WTC11 (cell line): Measurements from ENCODE around the gene SPACDR. TPM values are rescaled to one million over a fixed set of nuclear protein-coding genes. Genes with fewer than 3 reads are reported as not detected.
"Not testable (repeated sequence)": the region's sequence is repeated elsewhere in the genome, so short reads cannot be mapped to it uniquely, and the experiment has no call there.

ENCODE experiments used
- ATAC-seq: fragments of 200-7000 bp; cut with Tn5 transposase; 2 replicates; pipeline ENCODE4 v1.10.0; 2021; ENCODE audit warnings: mild to moderate bottlenecking, moderate library complexity
- CTCF ChIA-PET: fragments of 300-600 bp; sonication (Branson Sonifier 250); formaldehyde crosslinking; loops from one replicate; lab custom pipeline; 2021; ENCODE audit warnings: antibody characterized with exemption; lab: Charles Lee
- POLR2A ChIA-PET: fragments of 350-600 bp; sonication (Branson Sonifier 250); formaldehyde crosslinking; loops from one replicate; lab custom pipeline; 2021; ENCODE audit warnings: antibody characterized with exemption; lab: Charles Lee
- DNase-seq: peaks from one replicate; pipeline ENCODE4 v3.0.0; 2021; ENCODE audit warnings: low spot score
- H3K27ac Mint-ChIP-seq: 2 replicates; pipeline ENCODE4 v1.8.0; 2021; ENCODE audit warnings: mixed read lengths
- H3K27me3 Mint-ChIP-seq: 2 replicates; pipeline ENCODE4 v1.8.0; 2021; ENCODE audit warnings: low read depth, mild to moderate bottlenecking, moderate library complexity, mixed read lengths
- H3K36me3 Mint-ChIP-seq: 2 replicates; pipeline ENCODE4 v1.8.0; 2021; ENCODE audit warnings: mixed read lengths
- H3K4me1 Mint-ChIP-seq: 2 replicates; pipeline ENCODE4 v1.8.0; 2022; ENCODE audit warnings: mixed read lengths
- H3K4me3 Mint-ChIP-seq: 2 replicates; pipeline ENCODE4 v1.8.0; 2021; ENCODE audit warnings: mild to moderate bottlenecking, moderate library complexity, mixed read lengths
- H3K9me3 Mint-ChIP-seq: 2 replicates; pipeline ENCODE4 v1.8.0; 2021; ENCODE audit warnings: mixed read lengths
- ATF6 ChIP-seq: sonication (generic); formaldehyde crosslinking; IDR thresholded peaks from 2 replicates; pipeline ENCODE4 v1.8.1; 2023; ENCODE audit warnings: mild to moderate bottlenecking, missing genetic modification reagents
- CREM ChIP-seq: sonication (generic); formaldehyde crosslinking; IDR thresholded peaks from 2 replicates; pipeline ENCODE4 v1.8.1; 2022; ENCODE audit warnings: mild to moderate bottlenecking, missing genetic modification reagents, moderate library complexity
- E2F5 ChIP-seq: sonication (generic); formaldehyde crosslinking; IDR thresholded peaks from 2 replicates; pipeline ENCODE4 v1.8.1; 2022; ENCODE audit warnings: mild to moderate bottlenecking, moderate library complexity, missing genetic modification reagents
- GTF2I ChIP-seq: fragments of 250-450 bp; sonication (Bioruptor Pico); conservative IDR thresholded peaks from 2 replicates; pipeline ENCODE4 v1.4.0; 2021; ENCODE audit warnings: mild to moderate bottlenecking
- MXD4 ChIP-seq: fragments of 250-450 bp; sonication (Bioruptor Pico); IDR thresholded peaks from 2 replicates; pipeline ENCODE4 v1.8.0; 2021; ENCODE audit warnings: mild to moderate bottlenecking, moderate library complexity, borderline replicate concordance
- MYBL2 ChIP-seq: sonication (generic); formaldehyde crosslinking; IDR thresholded peaks from 2 replicates; pipeline ENCODE4 v1.8.1; 2023; ENCODE audit warnings: mild to moderate bottlenecking, moderate library complexity, missing genetic modification reagents
- NR3C1 ChIP-seq: sonication (generic); formaldehyde crosslinking; conservative IDR thresholded peaks from 2 replicates; pipeline ENCODE4 v1.8.1; 2023; ENCODE audit warnings: low read depth, mild to moderate bottlenecking, missing genetic modification reagents
- TCF7 ChIP-seq: sonication (generic); formaldehyde crosslinking; IDR thresholded peaks from 2 replicates; pipeline ENCODE4 v1.8.0; 2022; ENCODE audit warnings: mild to moderate bottlenecking, low read depth, missing genetic modification reagents, moderate library complexity
- TEAD1 ChIP-seq: sonication (generic); formaldehyde crosslinking; IDR thresholded peaks from 2 replicates; pipeline ENCODE4 v1.8.0; 2022; ENCODE audit warnings: mild to moderate bottlenecking, missing genetic modification reagents
- ZNF121 ChIP-seq: sonication (generic); formaldehyde crosslinking; IDR thresholded peaks from 2 replicates; pipeline ENCODE4 v1.8.0; 2023; ENCODE audit warnings: missing genetic modification reagents
- ZNF138 ChIP-seq: sonication (generic); formaldehyde crosslinking; conservative IDR thresholded peaks from 2 replicates; pipeline ENCODE4 v1.8.1; 2022; ENCODE audit warnings: mild to moderate bottlenecking, moderate library complexity, missing genetic modification reagents
- total RNA-seq: library from RNA; stranded (reverse); gene quantifications from 3 replicates; pipeline ENCODE4 v1.2.3, GENCODE V29; 2021
- TF ChIP-seq, protein P1 (sequence below): sonication (generic); formaldehyde crosslinking; IDR thresholded peaks from 2 replicates; pipeline ENCODE4 v1.8.0; 2022; ENCODE audit warnings: missing genetic modification reagents
- TF ChIP-seq, protein P2 (sequence below): sonication (generic); formaldehyde crosslinking; IDR thresholded peaks from 2 replicates; pipeline ENCODE4 v1.8.0; 2023; ENCODE audit warnings: mild to moderate bottlenecking, missing genetic modification reagents
- TF ChIP-seq, protein P3 (sequence below): sonication (generic); formaldehyde crosslinking; IDR thresholded peaks from 2 replicates; pipeline ENCODE4 v1.8.1; 2023; ENCODE audit warnings: mild to moderate bottlenecking, missing genetic modification reagents, moderate library complexity
- TF ChIP-seq, protein P4 (sequence below): sonication (generic); formaldehyde crosslinking; IDR thresholded peaks from 2 replicates; pipeline ENCODE4 v1.8.1; 2022; ENCODE audit warnings: mild to moderate bottlenecking, missing genetic modification reagents, moderate library complexity, borderline replicate concordance

Gene SPACDR
- total RNA-seq, 1 experiment from 2014 or later, result 0.33 TPM

DNA sequence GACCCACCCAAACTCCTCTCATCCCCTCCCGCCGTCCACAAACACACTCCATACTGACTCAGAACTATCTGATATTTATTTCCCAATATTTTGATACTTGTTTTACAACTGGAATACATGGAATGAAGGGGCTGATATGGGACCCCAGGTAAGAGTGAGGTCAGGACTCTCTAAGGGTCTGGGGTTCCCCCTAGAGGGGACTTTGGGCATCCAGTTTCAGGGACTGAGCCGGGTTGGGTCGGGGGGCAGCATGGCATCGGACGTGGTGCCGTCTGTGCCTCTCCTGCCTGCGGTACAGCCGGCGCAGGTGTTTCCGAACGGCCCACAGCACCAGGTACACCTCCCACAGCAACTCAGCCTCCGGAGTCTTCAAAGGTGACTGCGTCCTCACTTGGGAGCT, 7.5 kb downstream of the SPACDR start (continued):
- TF ChIP-seq MYBL2 (CRISPR knock-in tag), result no peak
- TF ChIP-seq, protein P1, sequence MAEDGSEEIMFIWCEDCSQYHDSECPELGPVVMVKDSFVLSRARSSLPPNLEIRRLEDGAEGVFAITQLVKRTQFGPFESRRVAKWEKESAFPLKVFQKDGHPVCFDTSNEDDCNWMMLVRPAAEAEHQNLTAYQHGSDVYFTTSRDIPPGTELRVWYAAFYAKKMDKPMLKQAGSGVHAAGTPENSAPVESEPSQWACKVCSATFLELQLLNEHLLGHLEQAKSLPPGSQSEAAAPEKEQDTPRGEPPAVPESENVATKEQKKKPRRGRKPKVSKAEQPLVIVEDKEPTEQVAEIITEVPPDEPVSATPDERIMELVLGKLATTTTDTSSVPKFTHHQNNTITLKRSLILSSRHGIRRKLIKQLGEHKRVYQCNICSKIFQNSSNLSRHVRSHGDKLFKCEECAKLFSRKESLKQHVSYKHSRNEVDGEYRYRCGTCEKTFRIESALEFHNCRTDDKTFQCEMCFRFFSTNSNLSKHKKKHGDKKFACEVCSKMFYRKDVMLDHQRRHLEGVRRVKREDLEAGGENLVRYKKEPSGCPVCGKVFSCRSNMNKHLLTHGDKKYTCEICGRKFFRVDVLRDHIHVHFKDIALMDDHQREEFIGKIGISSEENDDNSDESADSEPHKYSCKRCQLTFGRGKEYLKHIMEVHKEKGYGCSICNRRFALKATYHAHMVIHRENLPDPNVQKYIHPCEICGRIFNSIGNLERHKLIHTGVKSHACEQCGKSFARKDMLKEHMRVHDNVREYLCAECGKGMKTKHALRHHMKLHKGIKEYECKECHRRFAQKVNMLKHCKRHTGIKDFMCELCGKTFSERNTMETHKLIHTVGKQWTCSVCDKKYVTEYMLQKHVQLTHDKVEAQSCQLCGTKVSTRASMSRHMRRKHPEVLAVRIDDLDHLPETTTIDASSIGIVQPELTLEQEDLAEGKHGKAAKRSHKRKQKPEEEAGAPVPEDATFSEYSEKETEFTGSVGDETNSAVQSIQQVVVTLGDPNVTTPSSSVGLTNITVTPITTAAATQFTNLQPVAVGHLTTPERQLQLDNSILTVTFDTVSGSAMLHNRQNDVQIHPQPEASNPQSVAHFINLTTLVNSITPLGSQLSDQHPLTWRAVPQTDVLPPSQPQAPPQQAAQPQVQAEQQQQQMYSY, result no peak
- no peak for TF ChIP-seq TEAD1

DNA sequence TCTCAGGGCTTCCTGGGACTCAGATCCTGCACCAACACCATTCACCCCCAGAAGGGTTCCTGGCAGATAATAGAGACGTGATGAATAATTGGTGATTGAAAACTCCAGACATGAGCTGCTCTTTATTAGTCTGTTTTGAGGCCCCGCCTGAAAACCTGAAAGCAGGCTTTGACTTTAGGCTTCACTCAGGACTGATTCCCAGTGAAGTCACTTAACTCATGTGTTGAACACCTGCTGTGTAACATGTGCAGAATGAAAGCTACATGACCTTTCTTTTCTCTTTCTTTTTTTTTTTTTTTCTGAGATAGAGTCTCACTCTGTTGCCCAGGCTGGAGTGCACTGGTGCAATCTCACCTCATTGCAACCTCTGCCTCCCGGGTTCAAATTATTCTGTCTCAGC, 8.9 kb downstream of the SPACDR start:
- H3K27me3 Mint-ChIP-seq, result no peaks in the 10 kb centered on the region; the same call in 1 of the 2 replicates
- no peaks in the 10 kb centered on the region for H3K36me3 Mint-ChIP-seq
- CTCF ChIA-PET, result interaction anchor here (0.6 to 4.2 kb wide), 33 partner anchors 9 to 853 kb away, joined by 3 to 46 read pairs (median 4); partner anchors contain the start of genes FBXO24, LAMTOR4, LRCH4 and MEPCE
- peaks cover 10% of the 10 kb centered on the region for H3K4me1 Mint-ChIP-seq
- POLR2A ChIA-PET, result interaction anchor here (0.6 to 1.1 kb wide), 4 partner anchors 24 to 149 kb away, joined by 3 to 9 read pairs (median 6); partner anchors contain the start of genes FBXO24 and LRCH4
- H3K27ac Mint-ChIP-seq, result no peak overlapping the region; the same call in 1 of the 2 replicates
- H3K4me3 Mint-ChIP-seq, result no peak overlapping the region
- DNase-seq (no peak), ATAC-seq (no peak)
- no peaks in the 10 kb centered on the region for H3K9me3 Mint-ChIP-seq
- TF ChIP-seq TCF7 (CRISPR knock-in tag) (no peak), GTF2I (CRISPR knock-in tag) (no peak), E2F5 (no peak)
- TF ChIP-seq, protein P2, sequence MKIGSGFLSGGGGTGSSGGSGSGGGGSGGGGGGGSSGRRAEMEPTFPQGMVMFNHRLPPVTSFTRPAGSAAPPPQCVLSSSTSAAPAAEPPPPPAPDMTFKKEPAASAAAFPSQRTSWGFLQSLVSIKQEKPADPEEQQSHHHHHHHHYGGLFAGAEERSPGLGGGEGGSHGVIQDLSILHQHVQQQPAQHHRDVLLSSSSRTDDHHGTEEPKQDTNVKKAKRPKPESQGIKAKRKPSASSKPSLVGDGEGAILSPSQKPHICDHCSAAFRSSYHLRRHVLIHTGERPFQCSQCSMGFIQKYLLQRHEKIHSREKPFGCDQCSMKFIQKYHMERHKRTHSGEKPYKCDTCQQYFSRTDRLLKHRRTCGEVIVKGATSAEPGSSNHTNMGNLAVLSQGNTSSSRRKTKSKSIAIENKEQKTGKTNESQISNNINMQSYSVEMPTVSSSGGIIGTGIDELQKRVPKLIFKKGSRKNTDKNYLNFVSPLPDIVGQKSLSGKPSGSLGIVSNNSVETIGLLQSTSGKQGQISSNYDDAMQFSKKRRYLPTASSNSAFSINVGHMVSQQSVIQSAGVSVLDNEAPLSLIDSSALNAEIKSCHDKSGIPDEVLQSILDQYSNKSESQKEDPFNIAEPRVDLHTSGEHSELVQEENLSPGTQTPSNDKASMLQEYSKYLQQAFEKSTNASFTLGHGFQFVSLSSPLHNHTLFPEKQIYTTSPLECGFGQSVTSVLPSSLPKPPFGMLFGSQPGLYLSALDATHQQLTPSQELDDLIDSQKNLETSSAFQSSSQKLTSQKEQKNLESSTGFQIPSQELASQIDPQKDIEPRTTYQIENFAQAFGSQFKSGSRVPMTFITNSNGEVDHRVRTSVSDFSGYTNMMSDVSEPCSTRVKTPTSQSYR (CRISPR knock-in tag), result no peak

- CTCF ChIA-PET, result interaction anchor here (1.3 to 4.2 kb wide), 6 partner anchors 12 to 131 kb away, joined by 4 to 45 read pairs (median 19); partner anchors contain the start of genes FBXO24, LRCH4, MEPCE and ZCWPW1
- POLR2A ChIA-PET, result interaction anchor here (0.7 kb wide), 1 partner anchor 50 kb away, joined by 4 read pairs; no protein-coding TSS in a partner anchor
- ATAC-seq, H3K4me1 Mint-ChIP-seq, H3K27ac Mint-ChIP-seq, H3K27me3 Mint-ChIP-seq, H3K9me3 Mint-ChIP-seq, H3K36me3 Mint-ChIP-seq, DNase-seq, H3K4me3 Mint-ChIP-seq: not testable (repeated sequence)
- TF ChIP-seq ZNF121 (CRISPR knock-in tag), result peak; percentile 76; the same call in 1 of the 2 replicates
Measured at GRCh38 chr7:100453854-100454253, 10.2 kb downstream of the SPACDR start.

DNA sequence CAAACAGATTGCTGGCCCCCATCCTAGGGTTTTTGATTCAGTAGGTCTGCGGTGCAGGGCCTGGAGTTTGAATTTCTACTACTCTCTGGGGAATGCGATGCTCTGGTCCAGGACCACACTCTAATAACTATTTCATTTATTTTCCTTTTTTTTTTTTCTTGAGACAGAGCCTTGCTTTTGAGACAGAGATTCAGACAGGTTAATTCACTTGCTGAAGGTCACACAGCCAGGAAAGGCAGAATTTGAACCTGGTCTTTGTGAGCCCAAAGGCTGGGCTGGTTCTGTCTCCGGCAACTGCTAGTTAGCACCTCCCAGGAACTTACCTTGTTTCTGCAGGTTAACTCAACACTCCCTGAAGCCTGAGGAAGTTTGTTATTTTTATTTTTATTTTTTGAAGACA, 11.5 kb downstream of the SPACDR start:
- no peak for TF ChIP-seq CREM (CRISPR knock-in tag)
- no peak for TF ChIP-seq MXD4 (CRISPR knock-in tag)
- TF ChIP-seq, protein P3, sequence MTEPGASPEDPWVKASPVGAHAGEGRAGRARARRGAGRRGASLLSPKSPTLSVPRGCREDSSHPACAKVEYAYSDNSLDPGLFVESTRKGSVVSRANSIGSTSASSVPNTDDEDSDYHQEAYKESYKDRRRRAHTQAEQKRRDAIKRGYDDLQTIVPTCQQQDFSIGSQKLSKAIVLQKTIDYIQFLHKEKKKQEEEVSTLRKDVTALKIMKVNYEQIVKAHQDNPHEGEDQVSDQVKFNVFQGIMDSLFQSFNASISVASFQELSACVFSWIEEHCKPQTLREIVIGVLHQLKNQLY (CRISPR knock-in tag), result no peak
- TF ChIP-seq ATF6 (CRISPR knock-in tag), result no peak
- TF ChIP-seq ZNF138 (CRISPR knock-in tag), result no peak
- TF ChIP-seq NR3C1, result no peak
- TF ChIP-seq, protein P4, sequence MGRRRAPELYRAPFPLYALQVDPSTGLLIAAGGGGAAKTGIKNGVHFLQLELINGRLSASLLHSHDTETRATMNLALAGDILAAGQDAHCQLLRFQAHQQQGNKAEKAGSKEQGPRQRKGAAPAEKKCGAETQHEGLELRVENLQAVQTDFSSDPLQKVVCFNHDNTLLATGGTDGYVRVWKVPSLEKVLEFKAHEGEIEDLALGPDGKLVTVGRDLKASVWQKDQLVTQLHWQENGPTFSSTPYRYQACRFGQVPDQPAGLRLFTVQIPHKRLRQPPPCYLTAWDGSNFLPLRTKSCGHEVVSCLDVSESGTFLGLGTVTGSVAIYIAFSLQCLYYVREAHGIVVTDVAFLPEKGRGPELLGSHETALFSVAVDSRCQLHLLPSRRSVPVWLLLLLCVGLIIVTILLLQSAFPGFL (CRISPR knock-in tag), result no peak
- no peak overlapping the region for H3K27ac Mint-ChIP-seq
- H3K4me1 Mint-ChIP-seq, result peaks cover 10% of the 10 kb centered on the region
- ChIA-PET CTCF (interaction anchor here (4.2 kb wide), 1 partner anchor 107 kb away, joined by 22 read pairs; no protein-coding TSS in a partner anchor), POLR2A (no interaction called here)
- no peak overlapping the region for H3K4me3 Mint-ChIP-seq
- H3K27me3 Mint-ChIP-seq, result no peaks in the 10 kb centered on the region
- DNase-seq (no peak), ATAC-seq (no peak)
- H3K36me3 Mint-ChIP-seq, result no peaks in the 10 kb centered on the region
- no peaks in the 10 kb centered on the region for H3K9me3 Mint-ChIP-seq
